ENCODE results near the gene MAP6. TPM values are rescaled to one million over a fixed set of nuclear protein-coding genes. Genes with fewer than 3 reads are reported as not detected.

The MAP6 gene
- total and polyA plus RNA-seq, 10 of the 15 experiments (the other 5 are each of a cell fraction or from before 2014, with no cell fraction given): 0.06 to 0.19 (median 0.11) TPM; not detected in 5

- Histone ChIP-seq H4K20me1 (ENCODE audit: control insufficient read depth, insufficient read depth) (no peaks in the 10 kb centered on the region), H3K27ac (ENCODE audit: control insufficient read depth, insufficient read depth) (no peak overlapping the region), H3K9me3 (replicated peaks; ENCODE audit: control insufficient read depth, insufficient read depth, low read length) (no peaks in the 10 kb centered on the region), H3K4me2 (ENCODE audit: control insufficient read depth, insufficient read depth) (no peak overlapping the region), H3K4me3 (no peak overlapping the region), H3K9ac (ENCODE audit: control insufficient read depth, insufficient read depth, low read length) (no peak overlapping the region), H3K79me2 (ENCODE audit: control insufficient read depth, insufficient read depth, low read length) (no peaks in the 10 kb centered on the region), H3K4me1 (ENCODE audit: control insufficient read depth, insufficient read depth, low read length) (no peaks in the 10 kb centered on the region), H3K27me3 (replicated peaks in 1 of 2; ENCODE audit: control insufficient read depth in 2 of 2, insufficient read depth in 2 of 2, low read length in 1 of 2) (peaks cover 0 to 2% of the 10 kb centered on the region in 2 experiments; a peak in 2 of 4 replicates), H2AFZ (ENCODE audit: control insufficient read depth, low read depth, low read length) (no peak overlapping the region), H3K36me3 (ENCODE audit: control insufficient read depth in 2 of 2, insufficient read depth in 2 of 2, low read length in 1 of 2) (no peaks in the 10 kb centered on the region)
- ChIA-PET RAD21 (ENCODE audit: unreplicated experiment) (no interaction called here), SMC1A (ENCODE audit: uncharacterized antibody, unreplicated experiment) (no interaction called here), POLR2A (no interaction called here), CTCF (interaction anchor here (0.8 to 1.0 kb wide), 2 partner anchors 14 to 15 kb away, joined by 3 read pairs; no protein-coding TSS in a partner anchor)
- FAIRE-seq (no peak), DNase-seq (ENCODE audit: low read depth, low spot score) (no peak), ATAC-seq (no peak)
- intact Hi-C loops (cut with micrococcal nuclease; ENCODE audit: unreplicated experiment) (no loop called here), in situ Hi-C loops (cut with MboI) (no loop called here)
- WGBS (ENCODE audit: insufficient coverage, insufficient replicate concordance, low lambda C conversion rate, missing lambda C conversion rate): 11% methylated on average over 3 of the region's 3 CpGs
- no peak for TF ChIP-seq ZBED1 (IDR thresholded peaks at IDR 0.05; ENCODE audit: borderline replicate concordance)
- BruUV-seq (replicated peaks): no TSS peak
These were observed 57.0 kb downstream of the MAP6 start for GRCh38 chr11:75611823-75612222.

- Histone ChIP-seq H3K79me2 (ENCODE audit: control insufficient read depth, insufficient read depth, low read length) (no peaks in the 10 kb centered on the region), H3K27ac (ENCODE audit: control insufficient read depth, insufficient read depth) (no peak overlapping the region), H2AFZ (ENCODE audit: control insufficient read depth, low read depth, low read length) (no peak overlapping the region), H3K36me3 (ENCODE audit: control insufficient read depth in 2 of 2, insufficient read depth in 2 of 2, low read length in 1 of 2) (no peaks in the 10 kb centered on the region), H3K27me3 (replicated peaks in 1 of 2; ENCODE audit: control insufficient read depth in 2 of 2, insufficient read depth in 2 of 2, low read length in 1 of 2) (peaks cover 0 to 2% of the 10 kb centered on the region in 2 experiments; a peak in 2 of 4 replicates), H3K9me3 (replicated peaks; ENCODE audit: control insufficient read depth, insufficient read depth, low read length) (no peaks in the 10 kb centered on the region), H3K4me2 (ENCODE audit: control insufficient read depth, insufficient read depth) (no peak overlapping the region), H3K4me3 (no peak overlapping the region), H3K9ac (ENCODE audit: control insufficient read depth, insufficient read depth, low read length) (no peak overlapping the region), H4K20me1 (ENCODE audit: control insufficient read depth, insufficient read depth) (no peaks in the 10 kb centered on the region), H3K4me1 (ENCODE audit: control insufficient read depth, insufficient read depth, low read length) (no peaks in the 10 kb centered on the region)
- POLR2A ChIA-PET: no interaction called here
- CTCF ChIA-PET: no interaction called here
- RAD21 ChIA-PET (ENCODE audit: unreplicated experiment): no interaction called here
- in situ Hi-C loops (cut with MboI): no loop called here
- no peak for ATAC-seq
- BruUV-seq (replicated peaks): no TSS peak
- TF ChIP-seq ETV6 (conservative IDR thresholded peaks at IDR 0.05 in 1 of 2, IDR thresholded peaks at IDR 0.05 in 1 of 2; ENCODE audit: borderline replicate concordance in 1 of 2, low read depth in 1 of 2) (no peak), HDGF (IDR thresholded peaks at IDR 0.05) (no peak), ASH2L (IDR thresholded peaks at IDR 0.05; ENCODE audit: borderline replicate concordance, low read depth) (no peak), BRCA1 (IDR thresholded peaks at IDR 0.05; ENCODE audit: low read depth, low read length) (no peak), KDM1A (IDR thresholded peaks at IDR 0.05; ENCODE audit: borderline replicate concordance) (no peak)
- WGBS (ENCODE audit: insufficient coverage, insufficient replicate concordance, low lambda C conversion rate, missing lambda C conversion rate): 47% methylated on average over 8 of the region's 8 CpGs
- no peak for DNase-seq (ENCODE audit: low read depth, low spot score)
- SMC1A ChIA-PET (ENCODE audit: uncharacterized antibody, unreplicated experiment): no interaction called here
- no peak for FAIRE-seq
- intact Hi-C loops (cut with micrococcal nuclease; ENCODE audit: unreplicated experiment): no loop called here
These were observed 62.7 kb downstream of the MAP6 start for GRCh38 chr11:75606099-75606498.

Data from GM12878 (cell line).